ENCODE data around the gene RABGAP1L. TPM values are rescaled to one million over a fixed set of nuclear protein-coding genes. Genes with fewer than 3 reads are reported as not detected.

The RABGAP1L gene
- total and polyA plus RNA-seq, 2 of the 8 experiments (the other 6 are each of a cell fraction or from before 2014, with no cell fraction given) = 33.3 to 156 TPM

GRCh38 chr1:174744886-174745285, 585.6 kb downstream of the RABGAP1L start (continued):
- TF ChIP-seq TAF1 (IDR thresholded peaks at IDR 0.05; ENCODE audit: low read depth, low read length) (no peak), SIRT6 (IDR thresholded peaks at IDR 0.05; ENCODE audit: low read length) (no peak), KDM1A (IDR thresholded peaks at IDR 0.05; ENCODE audit: borderline replicate concordance, low read length) (no peak), YY1 (IDR thresholded peaks at IDR 0.05; ENCODE audit: low read depth, low read length) (no peak), BRCA1 (IDR thresholded peaks at IDR 0.05; ENCODE audit: low read depth, low read length) (no peak), GTF2F1 (IDR thresholded peaks at IDR 0.05; ENCODE audit: borderline replicate concordance, low read depth, low read length) (no peak)

Data from H1 (cell line).